Nephron (organoid): ENCODE measurements around the gene LENEP.

Experiments
- H3K27ac Mint-ChIP-seq, 3 experiments: 2 replicates each; pipeline ENCODE4 v1.8.0; 2020; ENCODE audit warnings: mixed read lengths in 3 of 3, mild to moderate bottlenecking in 2 of 3, moderate library complexity in 1 of 3
- H3K27me3 Mint-ChIP-seq: 2 replicates; pipeline ENCODE4 v1.8.0; 2021; ENCODE audit warnings: low read depth, mild to moderate bottlenecking, moderate library complexity, mixed read lengths
- H3K36me3 Mint-ChIP-seq: 2 replicates; pipeline ENCODE4 v1.8.0; 2020; ENCODE audit warnings: low read depth, mixed read lengths
- H3K4me1 Mint-ChIP-seq: 2 replicates; pipeline ENCODE4 v1.8.0; 2020; ENCODE audit warnings: mixed read lengths
- H3K4me3 Mint-ChIP-seq, 3 experiments: 2 replicates each; pipeline ENCODE4 v1.8.0; 2020; ENCODE audit warnings: mild to moderate bottlenecking in 3 of 3, mixed read lengths in 3 of 3, moderate library complexity in 2 of 3
- H3K9me3 Mint-ChIP-seq: 2 replicates; pipeline ENCODE4 v1.8.0; 2020; ENCODE audit warnings: mixed read lengths
- CTCF ChIP-seq, 3 experiments: fragments of 200-600 bp; sonication (generic); IDR thresholded peaks; one replicate each; pipeline ENCODE4 v1.5.0; 2021; ENCODE audit warnings: antibody characterized with exemption in 3 of 3; ENCODE audit not compliant: unreplicated experiment in 3 of 3

LENEP gene

GRCh38 chr1:155000411-155000725 is 7.0 kb downstream of the LENEP start:
- Mint-ChIP-seq H3K9me3 (no peaks in the 10 kb centered on the region), H3K4me3 (peak overlapping the region; percentile 88 to 97 (median 95)), H3K27ac (peak overlapping the region; percentile 98 to 99 (median 98)), H3K36me3 (no peaks in the 10 kb centered on the region), H3K27me3 (no peaks in the 10 kb centered on the region), H3K4me1 (peaks cover 29% of the 10 kb centered on the region)
- TF ChIP-seq CTCF (IDR thresholded peaks at IDR 0.05; ENCODE audit: unreplicated experiment in 3 of 3): no peak

GRCh38 chr1:155000726-155001424 is 7.5 kb downstream of the LENEP start:
- Mint-ChIP-seq H3K27me3 (no peaks in the 10 kb centered on the region), H3K9me3 (no peaks in the 10 kb centered on the region), H3K27ac (peak overlapping the region; percentile 98 to 99 (median 98)), H3K4me3 (peak overlapping the region; percentile 88 to 97 (median 95)), H3K4me1 (peaks cover 27% of the 10 kb centered on the region), H3K36me3 (no peaks in the 10 kb centered on the region)
- TF ChIP-seq CTCF (IDR thresholded peaks at IDR 0.05; ENCODE audit: unreplicated experiment in 3 of 3): no peak

- H3K4me3 Mint-ChIP-seq: peak overlapping the region; percentile 88 to 93 (median 90)
- no peaks in the 10 kb centered on the region for H3K36me3 Mint-ChIP-seq
- H3K27me3 Mint-ChIP-seq: no peaks in the 10 kb centered on the region
- H3K9me3 Mint-ChIP-seq: no peaks in the 10 kb centered on the region
- H3K27ac Mint-ChIP-seq: peak overlapping the region in 2 of 3 experiments; percentile 64 to 98
- H3K4me1 Mint-ChIP-seq: peaks cover 24% of the 10 kb centered on the region
- TF ChIP-seq CTCF (IDR thresholded peaks at IDR 0.05; ENCODE audit: unreplicated experiment in 3 of 3): no peak
Measured at GRCh38 chr1:155001425-155001674, 8.0 kb downstream of the LENEP start.

GRCh38 chr1:155001675-155002463 is 8.5 kb downstream of the LENEP start:
- H3K4me3 Mint-ChIP-seq: peak overlapping the region; percentile 88 to 93 (median 92)
- peaks cover 28% of the 10 kb centered on the region for H3K4me1 Mint-ChIP-seq
- H3K36me3 Mint-ChIP-seq: no peaks in the 10 kb centered on the region
- TF ChIP-seq CTCF (IDR thresholded peaks at IDR 0.05; ENCODE audit: unreplicated experiment in 3 of 3): peak; percentile 21 to 57 (median 24)
- no peaks in the 10 kb centered on the region for H3K27me3 Mint-ChIP-seq
- H3K9me3 Mint-ChIP-seq: no peaks in the 10 kb centered on the region
- peak overlapping the region; percentile 75 to 98 (median 83) for H3K27ac Mint-ChIP-seq

- H3K27me3 Mint-ChIP-seq: no peaks in the 10 kb centered on the region
- no peak for TF ChIP-seq CTCF (IDR thresholded peaks at IDR 0.05; ENCODE audit: unreplicated experiment in 3 of 3)
- H3K27ac Mint-ChIP-seq: peak within 1 kb of the TSS; percentile 79 to 93 (median 83)
- H3K4me3 Mint-ChIP-seq: peak within 1 kb of the TSS; percentile 92 to 96 (median 92)
- H3K4me1 Mint-ChIP-seq: peaks cover 25% of the 10 kb centered on the region
- H3K36me3 Mint-ChIP-seq: no peaks in the 10 kb centered on the region
- H3K9me3 Mint-ChIP-seq: no peaks in the 10 kb centered on the region
Measured at GRCh38 chr1:155002464-155003226, 9.3 kb downstream of the LENEP start, which contains the start of gene ZBTB7B. ZBTB7B (plus strand) TSS chr1:155002802; CDS start chr1:155014661, 11,859 bp downstream.
